Right lobe of liver (tissue), 4 donors: ENCODE data around the gene MEF2C.

Experiments
- CTCF ChIP-seq, 4 donors: fragments of 200-600 bp in 3 of 4; fragments of 450-650 bp in 1 of 4; IDR thresholded peaks; one replicate each; pipeline versions ENCODE4 v1.5.1 to v1.8.0; 2016 to 2022; ENCODE audit warnings: antibody characterized with exemption in 4 of 4, mild to moderate bottlenecking in 2 of 4
- POLR2A ChIP-seq: fragments of 450-650 bp; IDR thresholded peaks from one replicate; pipeline ENCODE4 v1.6.1; 2017; ENCODE audit warnings: antibody characterized with exemption, mild to moderate bottlenecking
- donor health status: DM: no; HTN: no; CAD: no.
- donor health status: DM: no; HTN: no; CAD: no.
- donor health status: DM: no; HTN: yes; CAD: no.

DNA sequence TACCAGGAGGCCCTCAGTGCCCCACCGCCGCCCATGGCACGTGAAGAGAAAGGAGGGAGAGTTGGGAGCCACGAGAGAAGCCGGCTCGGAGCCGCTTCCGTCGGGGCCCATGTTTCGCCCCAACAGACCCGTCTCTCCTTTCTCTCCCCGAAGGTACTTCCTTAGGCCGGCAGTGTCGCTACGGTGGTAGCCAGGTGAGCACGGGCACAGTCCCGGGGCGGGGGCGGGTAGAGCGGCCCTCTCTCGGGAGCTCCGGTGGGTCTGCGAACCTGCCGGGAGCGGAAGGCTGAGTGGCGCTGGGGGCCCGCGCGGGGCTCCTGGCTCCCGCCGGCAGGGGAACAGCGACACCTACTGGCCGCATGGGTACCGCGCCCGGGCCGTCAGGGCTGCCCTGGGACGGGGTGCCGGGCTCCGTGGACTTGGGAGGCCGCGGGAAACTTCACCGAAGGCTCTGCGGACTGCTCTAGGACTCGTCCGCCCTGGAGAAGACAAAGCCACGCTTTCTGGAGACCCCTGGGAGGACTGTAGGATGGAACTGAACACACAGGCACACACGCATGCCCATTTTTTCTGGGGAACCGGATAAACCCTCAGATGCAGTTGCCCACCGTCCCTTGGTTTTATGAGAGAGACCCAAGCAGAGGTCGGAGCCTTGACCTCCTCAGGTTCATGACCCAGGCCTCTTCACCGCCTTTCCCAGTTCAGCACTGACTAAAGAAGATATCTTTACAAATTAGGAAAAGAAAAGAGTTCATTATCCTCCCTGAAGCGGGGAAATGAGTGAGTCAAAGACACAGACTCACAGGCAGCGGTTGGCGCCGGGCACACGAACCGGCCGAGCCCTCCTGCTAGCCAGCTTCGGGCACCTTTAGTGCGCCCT, 202.5 kb downstream of the MEF2C start:
- TF ChIP-seq CTCF (IDR thresholded peaks at IDR 0.05) (peak; percentile 92 to 100 (median 97)), POLR2A (no peak)
